HG03064 (cell line): Measurements from ENCODE around the gene PCCA.

Experiments used
- ATAC-seq: cut with Tn5 transposase; IDR thresholded peaks from one replicate; pipeline ENCODE4 v1.9.1; 2021; ENCODE audit warnings: low read depth; ENCODE audit not compliant: unreplicated experiment

The PCCA gene

DNA sequence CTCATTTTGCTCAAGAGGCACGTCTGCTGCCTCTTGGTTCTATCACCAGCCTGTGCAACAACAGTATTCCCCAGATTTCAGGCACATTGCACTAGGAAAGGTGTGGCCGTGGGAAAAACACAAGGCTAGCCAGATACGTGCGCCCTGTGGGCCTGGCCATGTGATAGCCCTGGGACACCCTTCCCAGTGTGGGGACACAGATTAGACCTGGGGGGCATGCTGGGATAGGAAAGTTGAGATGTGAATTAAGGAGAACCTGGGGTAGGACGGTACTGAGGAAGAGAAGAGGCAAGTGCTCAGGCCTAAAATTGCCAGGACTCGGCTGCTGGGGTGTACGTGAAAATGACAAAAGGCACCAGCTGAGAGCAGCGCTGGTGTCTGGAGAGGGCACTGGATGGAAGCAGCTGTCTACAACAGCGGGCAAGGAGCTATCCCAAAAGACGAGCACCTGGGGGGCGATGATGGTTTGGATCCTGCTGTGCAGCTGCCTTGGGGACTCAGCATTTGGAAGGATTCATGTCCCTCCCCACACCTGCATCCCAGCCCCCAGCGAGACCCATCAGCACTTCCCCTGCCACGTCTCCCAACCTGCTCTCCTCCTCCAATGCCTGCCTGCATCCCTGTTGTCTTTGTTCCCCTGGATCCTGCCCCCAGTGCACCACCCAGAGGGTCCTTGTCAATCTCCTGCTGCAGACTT, 445.4 kb downstream of the PCCA start:
- ATAC-seq: no peak

DNA sequence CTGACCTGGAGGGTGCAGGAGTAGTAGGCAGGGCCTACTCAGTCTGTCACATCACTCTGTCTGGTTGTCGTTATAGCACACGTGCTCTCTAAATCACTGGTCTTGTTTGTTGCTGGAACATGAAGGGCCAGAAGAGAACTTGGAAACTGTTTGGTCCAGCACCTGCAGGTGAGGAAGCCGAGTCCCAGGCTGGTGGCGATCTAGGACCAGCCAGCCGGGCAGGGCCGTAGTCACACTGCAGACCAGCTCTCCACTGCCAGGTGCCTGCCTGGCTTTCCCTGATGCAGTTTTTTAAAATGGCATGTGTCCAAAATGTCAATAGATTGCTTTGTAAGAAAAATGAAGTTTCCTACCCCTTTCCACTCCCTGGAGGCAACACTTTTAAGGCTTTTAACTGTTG, 446.0 kb downstream of the PCCA start:
- no peak for ATAC-seq

DNA sequence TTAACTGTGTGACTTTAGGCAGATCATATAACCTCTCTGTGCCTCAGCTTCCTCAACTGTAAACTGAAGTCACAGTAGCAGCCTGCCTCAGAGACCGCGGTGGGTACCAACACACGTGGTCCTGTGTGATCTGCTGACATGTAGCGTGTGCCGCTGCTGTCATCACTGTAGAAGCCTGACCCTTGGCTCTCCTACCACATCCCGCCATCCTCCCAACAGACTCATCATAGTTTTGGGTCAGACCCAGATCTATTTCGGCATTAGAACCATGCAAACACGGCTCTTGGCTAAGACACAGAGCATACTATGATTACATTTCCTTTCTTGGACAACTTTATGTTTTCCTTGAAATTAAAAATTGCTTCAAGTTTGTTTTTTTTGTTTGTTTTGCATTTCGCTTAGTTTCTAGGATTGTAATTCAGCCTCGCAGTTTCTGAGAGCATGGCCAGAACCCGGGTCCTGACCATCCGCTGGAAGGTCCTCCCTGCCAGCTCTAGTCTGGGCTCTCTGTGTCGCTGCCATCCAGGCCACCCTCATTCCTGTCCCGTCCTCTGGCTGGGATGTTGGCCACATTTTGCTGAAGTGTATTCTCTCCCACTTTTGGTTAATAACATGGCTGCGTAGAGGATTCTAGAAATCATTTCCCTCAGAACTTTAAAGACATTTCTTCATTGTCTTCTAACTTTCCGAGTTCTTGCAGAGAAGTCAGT, 446.7 kb downstream of the PCCA start:
- no peak for ATAC-seq

DNA sequence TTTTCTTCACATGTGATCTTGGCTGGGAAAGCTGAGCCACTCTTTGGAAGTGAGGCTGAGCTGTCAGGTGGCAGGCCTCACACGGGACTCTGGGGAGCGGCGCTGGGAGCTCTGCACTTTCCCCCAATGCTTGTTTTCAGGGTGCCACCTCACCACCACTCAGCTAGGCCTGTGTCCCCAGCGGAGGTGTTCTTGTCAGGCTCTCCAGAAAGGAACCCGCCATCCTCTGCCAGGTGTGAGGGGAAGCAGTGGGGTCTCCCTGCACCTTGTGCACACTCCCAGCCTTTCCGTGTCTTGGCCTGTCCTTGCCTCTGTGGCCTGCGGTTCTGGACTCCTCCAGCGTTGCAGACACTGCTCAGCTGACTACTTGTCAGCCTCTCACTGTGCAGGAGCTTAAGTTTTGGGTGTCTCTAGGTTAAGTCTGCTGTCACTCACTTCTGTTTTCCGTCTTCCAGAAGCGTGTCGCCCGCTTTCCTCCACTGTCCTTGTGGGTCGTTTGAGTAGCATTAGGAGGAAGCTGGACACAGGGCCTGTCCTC, 447.8 kb downstream of the PCCA start:
- no peak for ATAC-seq

DNA sequence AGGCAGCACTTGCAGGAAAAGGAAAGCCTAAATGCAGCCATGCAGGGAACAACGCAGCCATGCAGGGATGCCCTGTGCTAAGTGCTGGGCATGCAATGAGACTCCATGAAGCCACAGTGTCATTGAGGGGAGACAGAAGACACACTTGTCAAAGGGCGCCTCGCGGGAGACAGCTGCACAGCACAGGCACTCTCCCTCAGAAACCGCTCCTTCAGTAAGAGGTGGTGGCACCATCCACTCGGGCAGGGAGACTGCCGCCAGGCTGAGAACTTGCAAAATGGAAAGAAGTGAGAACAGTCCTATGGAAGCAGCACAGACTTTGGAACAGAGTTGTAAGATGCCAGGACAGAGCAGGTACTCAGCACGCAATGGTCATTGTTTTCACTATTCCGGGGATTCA, 448.6 kb downstream of the PCCA start:
- no peak for ATAC-seq

DNA sequence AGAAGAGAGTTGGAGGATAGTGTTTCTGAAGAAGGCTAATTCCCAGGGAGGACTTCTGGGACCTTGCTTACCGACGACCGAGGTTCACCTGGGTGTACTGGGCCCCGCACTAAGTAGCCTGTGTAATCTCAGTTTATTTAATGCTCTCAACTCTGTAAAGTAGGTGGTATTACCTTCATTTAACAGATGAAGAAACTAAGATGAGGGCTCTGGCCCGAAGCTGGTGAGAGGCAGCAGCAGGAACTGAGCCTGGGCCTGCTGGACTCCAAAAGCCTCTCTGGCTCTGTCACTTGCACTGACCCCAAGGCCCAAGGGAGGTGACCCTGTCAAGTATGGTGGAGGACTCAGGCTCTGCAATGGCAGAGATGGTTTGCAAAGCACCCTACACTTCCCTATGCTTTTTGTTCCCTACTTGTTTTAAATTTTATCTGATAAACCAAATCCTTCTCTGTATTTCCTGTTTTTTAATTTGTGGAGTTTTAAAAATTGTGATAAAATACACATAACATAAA, 449.1 kb downstream of the PCCA start:
- no peak for ATAC-seq

DNA sequence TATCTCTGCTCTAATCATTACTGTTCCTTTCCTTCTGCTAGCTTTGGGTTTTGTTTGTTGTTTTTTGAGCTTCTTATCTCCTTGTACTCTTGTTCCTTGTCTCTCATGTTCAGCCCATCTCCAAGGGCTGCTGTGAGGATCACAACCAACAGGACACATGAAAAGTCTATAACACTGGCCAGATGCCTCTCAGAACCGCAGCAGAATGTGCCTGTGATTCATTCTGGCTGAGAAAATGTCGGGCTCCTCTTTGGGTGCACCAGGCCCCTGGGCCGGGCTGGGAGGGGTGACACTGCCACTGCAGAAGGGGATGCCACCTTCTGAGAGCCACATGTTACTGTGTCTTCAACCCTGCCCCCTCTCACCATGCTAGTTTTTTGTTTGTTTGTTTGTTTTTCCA, 451.7 kb downstream of the PCCA start:
- no peak for ATAC-seq

DNA sequence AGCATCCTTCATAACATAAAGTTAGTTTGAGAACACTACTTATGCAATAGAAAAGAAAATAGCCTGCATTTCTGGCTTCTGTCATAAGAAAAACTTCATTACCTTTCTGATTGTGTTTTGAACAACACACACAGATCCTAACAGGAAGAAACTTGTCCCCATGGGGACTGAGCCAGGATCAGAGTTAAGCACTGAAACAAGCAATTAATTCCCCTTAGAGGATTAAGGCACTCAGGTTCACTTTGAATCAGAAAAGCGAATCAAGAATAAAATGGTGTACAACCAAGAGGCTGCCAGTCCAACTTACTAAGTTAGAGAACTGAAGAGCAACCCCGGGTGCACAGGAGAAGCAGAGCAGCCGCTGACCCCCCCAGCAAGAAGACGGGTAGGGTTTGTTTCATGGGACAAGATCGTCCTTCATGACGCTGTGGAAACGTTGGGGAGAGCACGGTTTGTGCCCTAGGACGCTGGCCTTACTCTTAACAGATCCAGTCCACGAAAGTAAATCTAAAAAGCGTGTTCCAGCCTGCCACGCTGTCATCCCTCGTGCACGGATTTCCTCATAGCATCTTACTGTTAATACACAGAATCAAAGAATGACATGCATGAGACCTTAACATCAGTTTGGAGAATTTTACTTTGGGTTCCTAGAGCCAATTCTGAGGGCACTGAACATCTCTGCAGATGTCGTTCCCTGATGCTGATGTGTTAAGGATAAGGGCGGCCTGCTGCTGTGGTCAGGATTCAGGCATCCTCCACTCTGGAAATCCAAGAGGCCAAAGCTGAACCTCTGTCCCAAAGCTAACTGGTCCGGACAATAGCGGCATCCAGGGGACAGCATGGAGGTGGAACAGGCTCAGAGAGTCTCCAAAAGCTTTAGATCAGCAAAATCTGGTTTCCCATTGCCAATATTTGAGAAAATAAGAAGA, 453.3 kb downstream of the PCCA start:
- no peak for ATAC-seq

DNA sequence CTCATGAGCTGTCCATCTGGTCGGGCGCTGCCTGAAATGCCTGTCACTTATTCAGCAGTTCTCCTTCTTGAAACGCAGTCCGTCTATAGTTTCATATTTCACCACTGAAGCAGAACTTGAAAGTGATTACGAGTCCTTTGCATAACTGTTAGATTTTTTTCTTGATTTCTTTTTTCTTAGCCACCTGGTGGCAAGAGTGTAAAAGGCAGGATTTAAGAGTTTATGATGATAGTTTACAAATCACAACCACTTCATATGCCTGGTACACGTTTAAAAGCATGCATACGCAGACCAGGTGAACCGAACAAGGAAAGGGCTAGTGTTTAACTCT, 453.9 kb downstream of the PCCA start:
- ATAC-seq: peak; percentile 89

DNA sequence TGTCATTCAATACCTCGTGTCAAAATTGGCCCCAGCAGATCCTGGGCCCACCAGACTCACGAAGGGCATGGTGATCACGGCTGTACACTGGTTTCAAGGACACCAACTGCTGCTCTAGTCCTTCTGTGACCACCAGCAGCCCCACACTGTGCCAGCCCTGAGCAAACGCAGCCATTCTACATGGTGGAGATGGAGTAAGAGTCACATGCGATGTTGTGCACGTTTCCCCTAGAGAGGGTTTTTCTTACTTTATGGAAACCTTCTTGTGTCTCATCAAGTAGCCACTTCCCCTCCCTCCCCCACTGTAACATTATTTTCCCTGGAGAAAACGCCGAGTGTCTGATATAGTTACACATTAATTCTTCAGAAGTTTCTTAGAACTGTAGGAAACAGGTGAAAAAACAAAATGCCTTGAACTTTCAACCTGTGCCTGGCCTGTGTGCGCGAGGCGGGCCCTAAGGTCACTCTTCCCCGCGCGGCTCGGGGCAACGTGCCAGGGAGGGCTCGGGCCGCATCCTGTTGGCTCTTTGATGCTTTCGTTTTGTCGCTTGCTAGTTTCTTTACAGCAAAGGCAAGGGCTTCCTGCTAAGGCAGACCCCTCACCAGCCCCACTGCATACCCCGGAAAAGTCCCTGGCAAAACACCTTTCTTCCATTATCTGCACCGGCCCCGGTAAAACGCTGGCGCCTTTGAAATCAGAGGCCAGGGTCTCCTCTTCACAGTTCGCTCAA, 455.1 kb downstream of the PCCA start:
- ATAC-seq: no peak

DNA sequence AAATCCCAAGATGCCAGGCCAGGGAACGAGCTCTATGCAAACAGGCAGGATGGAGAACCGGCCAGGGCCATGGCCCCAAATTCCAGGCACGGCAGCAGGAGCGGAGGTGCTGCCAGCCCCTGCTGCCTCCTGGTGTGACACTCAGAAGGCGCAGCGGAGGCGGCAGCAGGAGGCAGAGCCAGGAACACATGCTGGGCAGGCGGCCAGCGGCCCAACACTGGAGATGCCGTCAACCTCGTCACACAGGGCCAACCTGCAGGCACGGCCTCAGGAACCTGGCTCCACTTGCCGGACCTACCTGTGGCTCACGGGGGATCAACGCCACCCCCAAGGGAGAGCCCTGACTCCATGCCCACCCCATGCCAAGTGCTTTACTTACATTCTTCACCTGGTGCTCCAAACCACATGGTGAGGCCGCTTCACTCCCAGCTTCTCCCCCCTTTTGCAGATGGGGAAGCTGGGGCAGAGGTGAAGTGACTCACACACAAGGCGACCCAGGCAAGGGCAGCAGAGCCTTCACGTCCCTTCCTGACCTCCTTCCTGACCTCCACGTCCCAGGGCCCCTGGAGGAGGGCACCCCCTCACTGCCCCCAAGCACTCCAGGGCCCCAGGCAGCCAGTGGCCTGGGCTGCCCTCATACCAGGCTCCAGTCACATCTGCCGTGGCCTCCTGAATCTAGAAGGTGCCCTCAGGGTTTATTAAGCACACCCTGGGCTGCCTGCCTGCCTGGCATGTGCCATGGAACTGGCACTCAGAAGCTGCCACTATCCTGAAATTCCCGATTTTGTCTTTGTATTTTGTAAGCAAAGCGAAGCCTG, 456.2 kb downstream of the PCCA start:
- ATAC-seq: no peak

DNA sequence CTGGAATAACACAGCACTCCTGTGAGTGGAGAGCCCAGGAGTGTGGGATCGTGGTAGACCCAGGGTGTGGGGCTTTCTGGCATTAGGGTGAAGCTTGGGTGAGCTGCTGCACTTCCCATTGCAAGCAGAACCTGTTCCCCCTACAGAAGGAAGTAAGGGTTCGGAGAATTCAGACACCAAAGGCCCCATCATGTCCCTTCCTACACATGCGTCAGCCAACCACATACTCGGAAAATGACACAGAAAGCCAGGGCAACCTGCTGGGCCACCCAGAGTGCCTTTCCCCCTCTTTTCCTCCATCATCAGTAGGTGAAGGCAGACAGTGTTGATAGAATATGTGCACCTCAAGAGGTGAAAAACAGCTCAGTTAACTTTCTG, 456.8 kb downstream of the PCCA start:
- ATAC-seq: no peak

DNA sequence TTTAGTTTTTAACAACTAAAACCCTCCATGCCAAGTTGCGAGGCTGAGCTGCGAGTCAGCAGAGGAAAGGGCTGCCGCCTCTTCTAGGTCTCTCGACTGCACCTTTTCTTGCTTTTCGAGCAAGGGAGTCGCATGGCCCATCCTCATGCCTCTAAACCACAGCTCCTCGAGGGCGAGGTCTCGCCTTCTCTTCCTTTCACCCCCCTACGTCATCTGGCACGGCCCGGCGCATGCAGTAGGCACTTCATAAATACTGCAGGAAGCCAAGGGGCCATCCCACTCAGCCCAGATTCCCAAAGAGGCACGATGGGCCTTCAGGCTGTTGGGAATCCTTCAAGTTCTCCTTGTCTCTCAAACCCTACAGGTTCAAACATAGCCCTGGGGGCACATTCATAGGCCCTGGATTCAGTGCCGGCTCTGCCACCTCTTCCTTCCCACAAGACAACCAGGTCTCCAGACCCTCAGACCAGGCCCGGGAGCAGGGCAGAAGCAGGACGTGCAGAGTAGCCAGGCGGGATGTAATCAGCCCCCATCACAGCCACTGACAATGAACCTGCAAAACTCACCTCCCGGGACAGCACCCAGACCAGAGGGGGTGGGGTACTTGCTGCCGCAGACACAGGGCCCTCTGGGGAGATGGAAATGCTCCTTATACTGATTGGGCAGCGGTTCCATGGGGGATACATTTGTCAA, 458.0 kb downstream of the PCCA start:
- no peak for ATAC-seq

DNA sequence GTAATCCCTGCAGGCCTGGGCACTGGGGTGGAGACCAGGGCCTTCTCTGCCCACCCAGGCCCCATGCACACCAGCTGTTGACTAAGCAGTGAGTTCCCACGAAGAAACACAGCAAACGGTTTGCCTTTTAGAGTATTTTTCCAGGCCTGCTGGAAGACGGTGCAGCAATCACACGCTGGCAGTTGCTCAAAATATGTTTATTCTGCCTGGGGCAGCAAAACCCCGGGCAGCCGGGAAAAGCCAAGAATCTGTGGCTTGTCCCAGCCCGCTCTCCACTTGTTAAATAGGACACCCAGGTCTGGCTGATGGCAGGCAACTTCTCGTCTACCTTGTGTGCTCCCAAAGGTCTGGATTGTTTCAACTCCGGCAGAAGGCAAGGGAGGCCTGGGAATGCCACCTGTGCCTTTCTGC, 458.9 kb downstream of the PCCA start:
- ATAC-seq: no peak

DNA sequence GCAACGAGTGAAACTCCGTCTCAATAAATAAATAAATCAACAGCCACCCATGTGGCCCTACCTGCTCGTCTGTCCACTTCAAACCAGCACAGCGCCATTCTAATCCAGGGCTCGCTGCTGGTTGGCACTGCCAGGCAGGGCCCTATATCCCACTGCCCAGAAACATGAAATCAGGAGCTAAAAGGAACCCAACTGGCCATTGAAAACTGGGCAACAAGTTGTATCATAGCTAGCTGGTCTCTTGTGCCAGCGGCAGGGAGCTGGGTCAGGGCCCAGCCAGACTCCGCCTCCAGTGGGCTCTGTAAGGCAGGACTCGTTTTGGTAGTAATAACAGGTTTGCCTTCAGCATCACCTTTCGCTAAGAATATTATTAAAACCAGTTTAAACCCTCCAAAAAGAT, 460.4 kb downstream of the PCCA start:
- ATAC-seq: no peak

DNA sequence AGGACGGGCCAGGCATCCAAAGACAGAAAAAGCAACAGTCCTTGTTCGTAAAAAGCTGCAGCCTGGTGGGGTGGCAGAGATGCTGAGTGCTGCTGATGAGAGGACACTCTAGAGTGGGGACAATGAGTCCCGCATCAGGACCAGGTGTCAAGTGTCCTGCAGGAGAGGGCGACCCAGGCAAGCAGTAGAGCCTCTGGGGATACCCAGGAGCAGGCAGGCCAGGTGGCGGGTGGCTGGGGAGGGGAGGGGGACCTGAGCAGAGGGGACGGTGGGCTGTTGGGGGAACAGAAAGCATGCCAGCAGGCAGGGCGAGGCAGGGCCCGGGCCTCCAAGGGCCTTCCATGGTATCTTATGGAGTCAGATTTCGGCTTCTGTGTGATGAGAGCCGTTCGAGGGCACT, 463.9 kb downstream of the PCCA start:
- ATAC-seq: no peak

DNA sequence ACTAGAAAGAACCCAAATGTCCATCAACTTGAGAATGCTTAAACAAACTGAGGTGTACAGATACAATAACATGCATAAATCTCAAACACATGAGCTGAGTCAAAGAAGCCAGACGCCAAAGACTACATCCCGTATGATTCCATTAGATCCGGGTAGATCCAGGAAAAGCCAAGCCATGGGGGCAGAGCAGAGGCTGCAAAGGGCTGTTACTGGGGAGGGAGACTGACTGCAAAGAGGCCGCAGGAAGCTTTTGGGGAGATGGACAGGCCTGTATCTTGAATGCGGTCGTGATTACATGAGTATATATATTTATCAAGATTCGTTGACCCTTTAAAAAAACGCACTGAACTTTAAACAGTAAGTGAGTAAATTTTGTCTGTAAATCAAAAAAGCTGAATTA, 471.0 kb downstream of the PCCA start:
- no peak for ATAC-seq

DNA sequence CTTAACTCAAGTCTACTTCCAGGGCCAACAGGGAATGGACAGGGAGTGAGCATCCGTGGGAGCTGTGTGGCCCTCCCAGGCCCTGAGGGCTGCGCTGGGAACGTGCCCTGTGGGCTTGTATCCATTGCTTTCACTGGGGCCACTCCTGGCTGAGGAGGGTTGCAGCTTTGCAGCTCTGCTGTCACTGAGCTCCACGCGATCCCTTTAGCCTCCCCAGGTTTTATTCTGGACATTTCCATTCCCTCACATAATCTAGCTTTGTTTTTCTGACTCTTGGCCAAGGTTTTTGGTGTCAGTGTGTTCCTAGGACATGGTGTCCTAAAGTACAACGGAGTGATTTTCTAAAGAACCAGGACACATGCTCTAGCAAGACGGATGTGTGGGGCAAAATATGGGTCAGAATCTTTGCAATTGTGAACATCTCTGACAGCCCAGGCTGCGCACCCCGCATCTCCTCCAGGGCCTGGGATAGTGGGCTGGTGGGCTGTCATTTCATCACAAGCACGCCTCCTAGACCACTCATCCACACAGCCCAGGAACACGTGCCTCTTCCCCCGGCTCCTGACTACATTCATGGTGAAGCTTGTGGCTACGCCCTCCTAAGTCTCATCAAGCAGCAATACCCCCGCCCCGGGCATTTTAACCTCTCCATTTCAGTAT, 471.7 kb downstream of the PCCA start:
- ATAC-seq: no peak

DNA sequence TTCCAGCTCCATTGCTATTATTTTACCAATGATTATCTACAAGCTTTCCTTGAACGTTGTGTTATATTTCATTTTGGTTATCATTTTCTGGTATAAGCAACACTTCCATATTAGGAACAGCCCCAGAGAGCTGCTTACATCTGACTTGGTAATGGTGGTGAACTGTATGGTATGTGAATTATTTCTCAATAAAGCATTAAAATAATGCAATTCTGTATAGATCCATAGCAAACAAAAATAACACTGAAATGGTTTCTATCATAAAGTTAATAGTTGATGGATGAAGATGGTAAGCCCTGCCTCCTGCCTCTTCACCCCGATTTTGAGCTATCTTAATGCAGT, 472.2 kb downstream of the PCCA start:
- ATAC-seq: no peak
